SU-DHL-6 (cell line): ENCODE measurements around the gene SHCBP1L.

Experiments
- H2AFZ ChIP-seq: fragments of 200-600 bp; sonication (generic); 2 replicates; pipeline ENCODE4 v1.6.1; 2014; ENCODE audit warnings: low read depth, mild to moderate bottlenecking, moderate library complexity, mixed read lengths, antibody characterized with exemption, low read length; ENCODE audit not compliant: severe bottlenecking
- H3F3A ChIP-seq: fragments of 200-600 bp; shearing (Covaris generic); 2 replicates; pipeline ENCODE4 v1.6.0; 2016; ENCODE audit warnings: antibody characterized with exemption, mild to moderate bottlenecking; ENCODE audit not compliant: insufficient read depth
- H3K27ac ChIP-seq: fragments of 200-600 bp; sonication (generic); 2 replicates; pipeline ENCODE4 v1.5.1; 2016; ENCODE audit warnings: low read depth, mild to moderate bottlenecking, low read length, moderate library complexity, mixed read lengths
- H3K27me3 ChIP-seq: fragments of 200-600 bp; sonication (generic), shearing (Covaris generic); 2 replicates; pipeline ENCODE4 v1.6.0; 2014; ENCODE audit warnings: mild to moderate bottlenecking, low read length
- H3K36me3 ChIP-seq: fragments of 200-600 bp; sonication (generic); 2 replicates; pipeline ENCODE4 v1.6.1; 2014; ENCODE audit warnings: mild to moderate bottlenecking, low read length, mixed read lengths
- H3K4me2 ChIP-seq: fragments of 300-600, 200-600 bp; shearing (Covaris generic), sonication (generic); 2 replicates; pipeline ENCODE4 v1.6.0; 2014; ENCODE audit warnings: low read length, low read depth, mild to moderate bottlenecking; ENCODE audit not compliant: poor library complexity, severe bottlenecking
- H3K4me3 ChIP-seq: fragments of 200-600 bp; sonication (generic); 2 replicates; pipeline ENCODE4 v1.5.1; 2014; ENCODE audit warnings: antibody characterized with exemption, low read length, mild to moderate bottlenecking, mixed read lengths; ENCODE audit not compliant: insufficient read depth, poor library complexity, severe bottlenecking
- H3K79me2 ChIP-seq: fragments of 200-600 bp; sonication (generic); 2 replicates; pipeline ENCODE4 v1.6.1; 2014; ENCODE audit warnings: mild to moderate bottlenecking, low read length, moderate library complexity; ENCODE audit not compliant: insufficient read depth
- H3K9ac ChIP-seq: fragments of 200-600 bp; sonication (generic); 2 replicates; pipeline ENCODE4 v1.7.0; 2014; ENCODE audit warnings: mild to moderate bottlenecking, low read length
- H3K9me2 ChIP-seq: fragments of 200-600 bp; sonication (generic); replicated peaks from 2 replicates; pipeline ENCODE4 v1.6.1; 2014; ENCODE audit warnings: low read length; ENCODE audit not compliant: insufficient read depth
- H3K9me3 ChIP-seq: fragments of 200-600 bp; sonication (generic); 2 replicates; pipeline ENCODE4 v1.6.1; 2014; ENCODE audit warnings: low read length, mixed read lengths; ENCODE audit not compliant: insufficient read depth
- H4K20me1 ChIP-seq: fragments of 200-600 bp; sonication (generic); 2 replicates; pipeline ENCODE4 v1.6.1; 2014; ENCODE audit warnings: low read depth, mild to moderate bottlenecking, antibody characterized with exemption, low read length, moderate library complexity, mixed read lengths
- CTCF ChIP-seq: fragments of 200-600 bp; sonication (generic); IDR thresholded peaks from one replicate; pipeline ENCODE4 v1.5.1; 2017; ENCODE audit warnings: antibody characterized with exemption, mild to moderate bottlenecking, low read length, moderate library complexity; ENCODE audit not compliant: insufficient read depth, poor library complexity, severe bottlenecking
- EZH2phosphoT487 ChIP-seq: fragments of 200-600 bp; sonication (generic), shearing (Covaris generic); conservative IDR thresholded peaks from 2 replicates; pipeline ENCODE4 v1.6.1; 2018; ENCODE audit warnings: mild to moderate bottlenecking, antibody characterized with exemption, low read length, moderate library complexity, mixed read lengths

Gene SHCBP1L

GRCh38 chr1:182925661-182926060 is 27.3 kb downstream of the SHCBP1L start:
- Histone ChIP-seq H3K9ac (peak overlapping the region; percentile 69), H3K79me2 (peaks cover 57% of the 10 kb centered on the region), H3K4me3 (peak overlapping the region; percentile 68), H3K27ac (peak overlapping the region; percentile 100), H3K9me2 (no peaks in the 10 kb centered on the region), H4K20me1 (no peaks in the 10 kb centered on the region), H3K4me2 (peak overlapping the region; percentile 93), H3K9me3 (no peaks in the 10 kb centered on the region), H3K27me3 (no peaks in the 10 kb centered on the region), H3F3A (peaks cover 49% of the 10 kb centered on the region), H2AFZ (no peak overlapping the region), H3K36me3 (peaks cover 5% of the 10 kb centered on the region; the same call in 1 of the 2 replicates)
- TF ChIP-seq EZH2phosphoT487 (no peak), CTCF (no peak)

- peak overlapping the region; percentile 1; the same call in 1 of the 2 replicates for H3K9ac ChIP-seq
- no peaks in the 10 kb centered on the region for H4K20me1 ChIP-seq
- no peaks in the 10 kb centered on the region for H3K9me2 ChIP-seq
- H3K36me3 ChIP-seq: peaks cover 13% of the 10 kb centered on the region
- H3K27me3 ChIP-seq: no peaks in the 10 kb centered on the region
- no peak for TF ChIP-seq CTCF
- TF ChIP-seq EZH2phosphoT487: no peak
- H3F3A ChIP-seq: peaks cover 15% of the 10 kb centered on the region
- no peaks in the 10 kb centered on the region for H3K9me3 ChIP-seq
- no peak overlapping the region for H2AFZ ChIP-seq
- peaks cover 86% of the 10 kb centered on the region for H3K79me2 ChIP-seq
- H3K4me3 ChIP-seq: peak overlapping the region; percentile 14
- peak overlapping the region; percentile 83 for H3K27ac ChIP-seq
- peak overlapping the region; percentile 57 for H3K4me2 ChIP-seq
These were observed 35.6 kb downstream of the SHCBP1L start for GRCh38 chr1:182917378-182917777.

GRCh38 chr1:182913401-182913800 is 39.6 kb downstream of the SHCBP1L start:
- Histone ChIP-seq H3K27me3 (no peaks in the 10 kb centered on the region), H3F3A (peaks cover 10% of the 10 kb centered on the region), H3K4me2 (no peak overlapping the region), H3K79me2 (peaks cover 86% of the 10 kb centered on the region), H4K20me1 (no peaks in the 10 kb centered on the region), H3K36me3 (peaks cover 8% of the 10 kb centered on the region), H3K27ac (no peak overlapping the region), H2AFZ (no peak overlapping the region), H3K4me3 (no peak overlapping the region), H3K9me2 (no peaks in the 10 kb centered on the region), H3K9me3 (no peaks in the 10 kb centered on the region), H3K9ac (no peak overlapping the region)
- no peak for TF ChIP-seq CTCF
- TF ChIP-seq EZH2phosphoT487: no peak
